Adrenal gland (tissue), 5 donors: Measurements from ENCODE around the gene DCAF15.
A peak's percentile ranks its signal among the peaks of the same experiment; 100 is the strongest.

Experiments used
- CTCF ChIP-seq, 6 experiments: fragments of 450-650 bp in 4 of 6; fragments of 200-600 bp in 2 of 6; sonication (generic) in 1 of 6; IDR thresholded peaks; 1 replicate in 5 of 6; 2 replicates in 1 of 6; pipeline versions ENCODE4 v1.5.1 to v1.8.0; 2016 to 2021; ENCODE audit warnings: antibody characterized with exemption in 6 of 6, mild to moderate bottlenecking in 2 of 6, moderate library complexity in 1 of 6
- POLR2A ChIP-seq, 2 donors: fragments of 450-650 bp; IDR thresholded peaks; one replicate each; pipeline ENCODE4 v1.6.1; 2017; ENCODE audit warnings: antibody characterized with exemption in 2 of 2, mild to moderate bottlenecking in 2 of 2, moderate library complexity in 1 of 2
- donor health status: DM: no; HTN: no; CAD: no.

GRCh38 chr19:14006085-14006765, 53.9 kb downstream of the DCAF15 start, which contains the start of gene RFX1:
- TF ChIP-seq CTCF (IDR thresholded peaks at IDR 0.05) (no peak), POLR2A (IDR thresholded peaks at IDR 0.05) (peak in 1 of 2 donors; percentile 3)
